HG03139 (cell line): Measurements from ENCODE around the gene DCD.
"Not testable (repeated sequence)": the region's sequence is repeated elsewhere in the genome, so short reads cannot be mapped to it uniquely, and the experiment has no call there.

Source experiments
- ATAC-seq: cut with Tn5 transposase; IDR thresholded peaks from one replicate; pipeline ENCODE4 v1.9.1; 2021; ENCODE audit not compliant: unreplicated experiment

The DCD gene

GRCh38 chr12:54648265-54648664, at the start of gene DCD:
TSS of gene DCD (minus strand) at chr12:54648365. CDS start at chr12:54648303, 62 bp downstream.
- no peak for ATAC-seq

DNA sequence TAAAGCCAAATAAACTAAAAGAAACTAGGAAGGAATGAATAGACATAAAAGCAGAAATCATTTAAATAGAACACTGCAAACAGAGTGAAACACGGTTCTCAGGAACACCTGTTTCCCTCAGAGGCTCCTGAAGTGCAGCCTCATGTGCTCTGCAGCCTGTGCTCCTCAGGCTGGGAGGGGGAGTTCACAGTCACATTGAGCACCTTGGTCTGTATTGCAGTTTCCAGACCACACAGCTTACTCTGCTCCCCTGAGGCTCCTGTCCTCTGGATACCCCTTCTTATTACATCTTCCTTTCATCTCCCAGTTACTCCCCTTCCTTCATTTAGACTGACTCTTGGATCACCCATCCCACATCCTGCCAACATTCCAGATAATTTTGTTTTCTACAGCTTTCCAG, 49.7 kb upstream of the DCD start:
- ATAC-seq: no peak

GRCh38 chr12:54692353-54692752, 44.2 kb upstream of the DCD start:
- no peak for ATAC-seq

GRCh38 chr12:54689984-54690383, 41.8 kb upstream of the DCD start:
- no peak for ATAC-seq

DNA sequence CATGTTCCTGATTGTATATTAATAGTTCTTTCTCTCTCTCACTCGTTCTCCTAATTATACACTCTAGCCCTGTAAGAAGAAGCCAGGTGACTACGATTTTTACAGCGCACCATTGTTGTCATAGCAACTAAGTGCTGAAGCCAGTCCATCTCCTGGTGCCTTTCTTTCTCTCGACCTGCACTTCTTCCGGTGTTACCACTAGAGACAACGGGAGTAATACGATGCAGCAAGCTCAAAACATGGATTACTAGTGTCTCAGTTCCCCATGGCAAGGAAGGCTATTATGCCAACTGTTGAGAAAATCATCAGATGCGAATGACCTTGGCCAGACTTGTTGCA, 40.8 kb upstream of the DCD start:
- no peak for ATAC-seq

- ATAC-seq: no peak
These were observed 40.3 kb upstream of the DCD start for GRCh38 chr12:54688309-54689033.

DNA sequence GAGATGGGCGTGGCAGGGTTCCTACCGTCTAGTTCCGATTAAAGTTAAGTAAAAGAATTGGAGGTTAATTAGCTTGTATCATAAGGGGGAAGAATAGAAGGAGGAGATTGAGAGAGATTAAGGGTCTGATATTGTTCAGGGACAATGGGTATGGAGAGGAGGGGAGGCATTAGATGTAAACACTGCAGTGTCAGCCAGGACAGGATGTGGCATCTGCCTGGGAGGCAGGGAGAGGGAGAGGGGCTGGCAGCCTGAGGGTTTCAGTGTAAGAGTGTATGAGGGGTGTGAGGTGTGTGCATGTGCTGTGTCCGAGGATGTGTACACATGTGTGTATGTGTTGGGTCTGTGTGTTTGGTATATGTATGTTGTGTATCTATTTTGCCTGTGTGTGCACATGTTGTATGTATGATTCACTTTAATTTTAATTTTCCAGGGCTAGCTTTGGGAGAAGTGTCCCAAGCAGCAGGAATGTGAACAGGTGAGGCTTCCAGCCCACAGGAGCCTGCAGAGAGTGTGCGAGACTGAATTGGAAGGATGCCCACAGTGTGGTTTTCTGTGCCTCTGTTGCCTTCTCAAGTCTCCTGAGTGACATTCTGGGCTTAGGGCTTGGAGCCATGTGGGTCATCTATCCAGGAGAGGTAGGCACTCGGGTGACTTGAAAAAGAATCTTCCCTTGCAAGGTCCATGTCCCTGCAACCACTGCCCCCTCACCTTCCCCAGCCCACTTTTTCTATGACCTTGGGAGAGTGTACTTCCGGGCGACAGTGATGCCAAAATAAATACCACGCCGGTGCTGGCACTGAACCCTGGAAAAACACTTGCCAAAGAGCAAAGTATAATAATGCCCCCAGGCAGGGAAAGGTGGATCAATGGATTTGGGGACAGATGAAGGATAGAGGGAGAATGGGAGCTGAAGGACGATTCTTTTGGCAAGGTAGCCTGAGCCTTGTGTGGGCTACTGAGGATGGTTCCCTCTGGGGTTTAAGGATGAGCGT, 36.8 kb upstream of the DCD start:
- ATAC-seq: no peak

DNA sequence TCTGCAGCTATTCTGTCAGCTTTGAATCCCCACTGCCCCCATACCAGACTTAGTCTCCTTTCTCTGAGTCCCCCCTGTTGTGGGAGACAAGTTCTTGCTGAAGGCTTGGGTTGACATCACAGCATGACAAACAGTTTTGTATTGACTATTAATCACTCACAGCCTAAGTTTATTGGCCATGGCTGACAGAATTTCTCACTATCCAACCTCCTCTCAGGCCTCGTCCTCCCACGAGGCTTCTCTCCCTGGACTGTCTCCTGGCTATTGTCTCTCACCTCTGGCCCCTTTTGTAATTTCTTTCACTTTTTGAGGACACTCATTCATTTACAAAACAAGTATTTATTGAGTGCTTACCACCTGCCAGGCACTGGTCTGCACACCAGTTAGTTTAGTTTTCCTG, 35.2 kb upstream of the DCD start:
- no peak for ATAC-seq

DNA sequence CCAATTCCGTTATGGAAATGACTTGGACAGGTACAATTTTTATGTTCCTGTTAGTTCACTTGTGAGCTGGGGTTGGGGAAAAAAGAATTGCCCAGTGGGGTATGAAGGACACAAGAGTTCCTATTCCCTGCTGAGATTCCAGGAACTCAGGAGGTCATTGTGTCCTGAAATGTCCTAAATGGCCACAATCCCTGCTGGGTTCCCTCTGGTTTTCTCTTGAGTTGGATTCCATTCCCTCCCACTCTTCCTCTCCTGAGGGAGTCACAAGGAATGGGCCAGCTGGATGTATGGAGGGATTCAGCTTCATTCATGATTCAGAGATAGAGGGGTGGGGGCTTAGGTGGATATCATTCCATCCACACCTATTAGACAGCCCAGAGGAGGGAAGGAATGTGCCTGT, 34.5 kb upstream of the DCD start:
- no peak for ATAC-seq

GRCh38 chr12:54680374-54680773, 32.2 kb upstream of the DCD start:
- ATAC-seq: peak; percentile 76

DNA sequence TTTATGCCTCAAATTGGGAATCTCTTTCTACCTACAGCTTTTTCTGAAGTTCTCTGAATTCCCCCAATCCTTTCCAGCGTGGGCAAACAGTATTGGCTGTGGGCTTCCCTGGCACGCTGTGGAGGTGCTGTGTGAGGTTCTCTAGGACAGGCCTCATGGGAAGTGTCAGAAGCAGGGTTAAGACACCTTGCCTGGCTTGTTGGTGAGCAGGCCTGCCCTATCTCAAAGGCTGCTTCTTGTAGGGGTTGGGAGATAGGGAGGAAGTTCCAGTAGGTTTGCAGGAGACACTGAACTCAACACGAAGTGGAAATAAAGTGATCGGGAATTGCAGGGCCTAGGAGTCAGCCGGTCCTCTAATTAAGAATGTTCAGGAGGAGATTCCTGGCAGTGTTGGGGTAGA, 30.0 kb upstream of the DCD start:
- ATAC-seq: no peak

- ATAC-seq: no peak
These were observed 19.8 kb upstream of the DCD start for GRCh38 chr12:54667945-54668344.

DNA sequence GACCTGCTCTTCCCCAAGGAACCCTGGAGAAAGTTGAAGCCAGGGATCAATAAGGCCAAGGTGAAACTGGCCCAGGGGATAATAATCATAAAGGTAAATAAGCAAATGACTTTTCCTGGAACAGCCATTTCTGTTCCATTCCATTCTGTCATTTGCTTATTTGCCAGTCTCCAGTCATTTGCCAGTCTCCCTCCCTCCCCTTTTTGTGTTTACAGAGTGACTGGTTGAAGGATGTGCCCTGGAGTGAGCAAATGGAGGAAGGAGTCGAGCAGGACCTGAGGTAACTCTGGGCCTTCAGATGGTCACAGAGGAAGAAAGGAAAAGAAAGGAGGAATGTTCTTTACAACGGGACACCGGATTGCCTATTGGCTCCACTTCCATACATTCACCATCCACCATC, 17.8 kb upstream of the DCD start:
- ATAC-seq: no peak

- ATAC-seq: not testable (repeated sequence)
These were observed 17.0 kb upstream of the DCD start for GRCh38 chr12:54665022-54665635.

DNA sequence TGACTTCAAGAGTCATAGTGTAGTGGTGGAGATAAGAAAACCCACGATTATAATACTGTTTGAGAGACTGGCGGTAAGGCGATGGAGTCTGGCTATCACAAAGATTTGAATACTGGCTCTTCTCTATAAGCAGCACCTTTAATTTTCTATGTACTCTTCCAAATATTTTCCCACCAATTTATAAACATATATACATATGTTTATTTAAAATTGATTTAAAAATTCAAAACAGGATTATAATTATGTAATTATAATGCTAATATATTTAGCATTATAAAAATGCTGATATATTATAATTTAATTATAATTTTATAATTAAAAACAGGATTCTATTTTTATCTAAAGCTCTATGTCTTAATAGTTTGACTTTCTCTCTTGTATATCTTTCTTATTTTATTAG, 15.4 kb upstream of the DCD start:
- no peak for ATAC-seq

DNA sequence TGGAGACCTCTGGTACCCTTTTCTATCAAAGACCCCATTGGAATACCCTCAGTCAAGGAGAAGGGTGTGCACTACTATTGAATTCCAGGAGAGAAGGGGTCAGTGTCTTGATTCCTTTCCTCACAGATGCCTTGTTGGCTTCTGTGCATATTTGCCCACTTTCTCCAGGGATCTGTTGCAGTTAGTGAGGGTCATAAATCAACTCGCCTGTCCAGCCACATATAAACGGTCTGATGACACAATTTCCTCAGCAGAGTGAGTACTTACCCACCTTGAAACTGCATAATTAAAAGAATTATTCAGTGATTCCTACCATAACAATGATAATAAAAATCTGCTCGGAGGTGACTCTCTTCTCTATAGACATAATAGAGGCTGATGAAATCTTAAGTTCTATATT, 13.9 kb upstream of the DCD start:
- ATAC-seq: no peak

DNA sequence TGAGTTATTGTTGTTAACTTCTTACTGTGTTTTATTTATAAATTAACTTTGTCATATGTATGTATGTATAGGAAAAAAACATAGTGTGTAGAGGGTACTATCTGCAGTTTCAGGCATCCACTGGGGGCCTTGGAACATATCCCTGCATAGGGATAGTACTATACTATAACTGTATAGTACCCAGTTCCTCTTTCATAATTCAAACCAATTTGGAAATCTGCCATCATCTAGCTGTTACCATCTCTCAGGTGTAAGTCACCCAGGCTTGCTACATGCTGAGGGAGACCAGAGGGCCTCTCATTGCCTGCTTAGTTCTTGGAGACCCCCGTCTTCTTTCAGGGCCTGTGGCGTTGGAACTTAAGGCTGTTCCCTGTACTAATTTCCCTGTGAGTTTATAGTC, 12.9 kb upstream of the DCD start:
- no peak for ATAC-seq

GRCh38 chr12:54660320-54660962, 12.3 kb upstream of the DCD start:
- no peak for ATAC-seq

DNA sequence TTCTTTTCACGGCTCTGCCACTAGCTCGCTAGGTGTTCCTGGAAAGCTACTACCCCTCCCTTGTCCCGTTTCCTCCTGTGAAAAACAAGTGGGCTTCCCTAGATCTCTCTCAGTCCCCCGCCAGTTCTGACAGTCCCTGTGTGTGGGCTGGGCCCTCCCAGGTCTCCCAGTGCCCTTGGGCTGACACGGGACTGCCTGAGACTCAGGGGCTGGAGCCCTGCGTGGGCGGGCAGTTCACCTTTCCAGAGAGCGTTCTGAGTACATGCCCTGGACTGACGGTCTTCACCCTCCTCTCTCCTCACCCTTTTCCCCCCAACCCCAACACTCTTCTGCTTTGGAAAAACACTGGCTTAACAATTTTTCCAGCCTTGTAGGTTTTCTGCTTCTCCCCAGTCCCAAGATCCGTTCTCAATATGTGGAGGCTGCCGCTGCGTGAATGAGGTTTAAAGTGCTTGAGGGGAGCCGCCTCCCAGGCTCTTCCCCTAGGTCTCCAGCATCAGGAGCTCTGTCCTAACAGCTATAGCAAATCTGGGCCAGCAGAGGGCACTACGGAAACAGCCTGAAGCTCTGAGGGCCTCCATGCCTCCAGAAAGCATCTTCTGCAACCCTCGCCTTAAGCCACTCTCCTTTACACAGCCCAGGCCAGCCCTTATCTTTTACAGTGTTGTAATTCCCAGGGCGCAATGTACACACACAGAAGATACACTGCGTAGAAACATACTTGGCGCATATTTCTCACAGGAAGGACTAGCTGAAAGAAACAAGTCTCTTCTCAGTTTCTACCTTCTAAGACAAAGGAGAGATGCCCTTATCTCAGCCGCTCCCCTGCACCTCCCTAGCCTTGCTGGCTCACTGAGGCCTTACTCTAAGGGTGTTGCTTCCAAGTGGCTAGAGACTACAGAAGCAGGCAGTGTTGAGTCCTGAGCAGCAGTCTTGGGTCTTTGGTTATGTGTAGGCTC, 10.4 kb upstream of the DCD start:
- peak; percentile 77 for ATAC-seq

DNA sequence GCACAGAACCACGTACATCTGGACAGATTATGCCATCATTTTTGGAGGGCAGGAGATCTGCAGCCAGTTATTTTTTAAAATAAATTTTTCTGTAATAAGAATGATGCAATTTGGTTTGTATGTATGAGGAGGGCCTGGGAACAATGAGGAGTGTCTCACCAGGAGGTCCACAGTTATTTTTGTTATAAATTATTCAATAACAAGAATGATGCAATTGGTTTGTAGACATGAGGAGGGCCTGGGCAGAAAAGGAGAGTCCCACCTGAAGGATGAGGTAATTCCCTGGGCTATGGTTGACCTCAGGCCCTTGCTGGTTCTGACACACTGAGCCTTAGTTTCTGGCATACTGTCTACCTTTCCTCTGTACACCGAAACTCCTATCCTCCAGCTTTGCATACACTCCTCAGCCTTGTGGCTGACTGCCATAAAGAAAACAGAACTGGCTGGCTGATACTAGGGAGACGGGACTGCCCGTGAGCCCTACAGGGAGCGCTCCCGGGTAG, 9.0 kb upstream of the DCD start:
- ATAC-seq: no peak
